ENCODE measurements around the gene JARID2.

The JARID2 gene

DNA sequence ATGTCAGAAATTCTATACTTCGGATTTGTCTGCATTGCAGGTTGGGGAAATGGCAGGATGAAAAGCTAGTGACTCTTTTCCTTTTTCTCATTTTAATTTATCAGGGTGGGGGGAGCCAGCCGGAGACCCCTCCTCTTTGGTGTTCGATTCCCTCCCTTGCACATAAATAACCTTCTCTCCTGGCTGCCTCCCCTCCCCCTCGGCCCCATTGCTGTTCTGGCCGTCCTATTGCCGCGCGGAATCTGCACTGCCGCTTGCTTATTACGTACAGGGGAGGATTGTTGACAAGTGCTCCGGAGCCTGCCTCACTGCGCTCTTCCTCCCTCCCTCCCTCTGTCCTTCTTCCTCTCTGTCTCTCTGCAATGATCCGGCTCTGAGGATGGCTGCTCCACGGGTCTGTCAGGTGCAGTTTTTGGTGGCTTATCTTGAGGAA lies 154.7 kb downstream of the JARID2 start (continued):
- TF ChIP-seq, protein P1, sequence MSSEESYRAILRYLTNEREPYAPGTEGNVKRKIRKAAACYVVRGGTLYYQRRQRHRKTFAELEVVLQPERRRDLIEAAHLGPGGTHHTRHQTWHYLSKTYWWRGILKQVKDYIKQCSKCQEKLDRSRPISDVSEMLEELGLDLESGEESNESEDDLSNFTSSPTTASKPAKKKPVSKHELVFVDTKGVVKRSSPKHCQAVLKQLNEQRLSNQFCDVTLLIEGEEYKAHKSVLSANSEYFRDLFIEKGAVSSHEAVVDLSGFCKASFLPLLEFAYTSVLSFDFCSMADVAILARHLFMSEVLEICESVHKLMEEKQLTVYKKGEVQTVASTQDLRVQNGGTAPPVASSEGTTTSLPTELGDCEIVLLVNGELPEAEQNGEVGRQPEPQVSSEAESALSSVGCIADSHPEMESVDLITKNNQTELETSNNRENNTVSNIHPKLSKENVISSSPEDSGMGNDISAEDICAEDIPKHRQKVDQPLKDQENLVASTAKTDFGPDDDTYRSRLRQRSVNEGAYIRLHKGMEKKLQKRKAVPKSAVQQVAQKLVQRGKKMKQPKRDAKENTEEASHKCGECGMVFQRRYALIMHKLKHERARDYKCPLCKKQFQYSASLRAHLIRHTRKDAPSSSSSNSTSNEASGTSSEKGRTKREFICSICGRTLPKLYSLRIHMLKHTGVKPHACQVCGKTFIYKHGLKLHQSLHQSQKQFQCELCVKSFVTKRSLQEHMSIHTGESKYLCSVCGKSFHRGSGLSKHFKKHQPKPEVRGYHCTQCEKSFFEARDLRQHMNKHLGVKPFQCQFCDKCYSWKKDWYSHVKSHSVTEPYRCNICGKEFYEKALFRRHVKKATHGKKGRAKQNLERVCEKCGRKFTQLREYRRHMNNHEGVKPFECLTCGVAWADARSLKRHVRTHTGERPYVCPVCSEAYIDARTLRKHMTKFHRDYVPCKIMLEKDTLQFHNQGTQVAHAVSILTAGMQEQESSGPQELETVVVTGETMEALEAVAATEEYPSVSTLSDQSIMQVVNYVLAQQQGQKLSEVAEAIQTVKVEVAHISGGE (tag by site-specific recombination; conservative IDR thresholded peaks at IDR 0.05; ENCODE audit: low read depth), result peak; percentile 43
- no peak for TF ChIP-seq FEZF1 (tag by site-specific recombination; IDR thresholded peaks at IDR 0.05)
- TF ChIP-seq ZNF302 (tag by site-specific recombination; IDR thresholded peaks at IDR 0.05; ENCODE audit: low read depth), result no peak
- TF ChIP-seq ZBTB21 (tag by site-specific recombination; IDR thresholded peaks at IDR 0.05), result peak; percentile 56; the same call in 1 of the 2 replicates
- no peak for TF ChIP-seq ZNF501 (tag by site-specific recombination; IDR thresholded peaks at IDR 0.05)
- peak; percentile 84 for TF ChIP-seq ZBTB17 (tag by site-specific recombination; IDR thresholded peaks at IDR 0.05)
- peak; percentile 97 for TF ChIP-seq WT1 (tag by site-specific recombination; IDR thresholded peaks at IDR 0.05)
- peak; percentile 76 for TF ChIP-seq SP2 (tag by site-specific recombination; IDR thresholded peaks at IDR 0.05)
- peak; percentile 100 for TF ChIP-seq ZNF600 (tag by site-specific recombination; IDR thresholded peaks at IDR 0.05)
- TF ChIP-seq, protein P2, sequence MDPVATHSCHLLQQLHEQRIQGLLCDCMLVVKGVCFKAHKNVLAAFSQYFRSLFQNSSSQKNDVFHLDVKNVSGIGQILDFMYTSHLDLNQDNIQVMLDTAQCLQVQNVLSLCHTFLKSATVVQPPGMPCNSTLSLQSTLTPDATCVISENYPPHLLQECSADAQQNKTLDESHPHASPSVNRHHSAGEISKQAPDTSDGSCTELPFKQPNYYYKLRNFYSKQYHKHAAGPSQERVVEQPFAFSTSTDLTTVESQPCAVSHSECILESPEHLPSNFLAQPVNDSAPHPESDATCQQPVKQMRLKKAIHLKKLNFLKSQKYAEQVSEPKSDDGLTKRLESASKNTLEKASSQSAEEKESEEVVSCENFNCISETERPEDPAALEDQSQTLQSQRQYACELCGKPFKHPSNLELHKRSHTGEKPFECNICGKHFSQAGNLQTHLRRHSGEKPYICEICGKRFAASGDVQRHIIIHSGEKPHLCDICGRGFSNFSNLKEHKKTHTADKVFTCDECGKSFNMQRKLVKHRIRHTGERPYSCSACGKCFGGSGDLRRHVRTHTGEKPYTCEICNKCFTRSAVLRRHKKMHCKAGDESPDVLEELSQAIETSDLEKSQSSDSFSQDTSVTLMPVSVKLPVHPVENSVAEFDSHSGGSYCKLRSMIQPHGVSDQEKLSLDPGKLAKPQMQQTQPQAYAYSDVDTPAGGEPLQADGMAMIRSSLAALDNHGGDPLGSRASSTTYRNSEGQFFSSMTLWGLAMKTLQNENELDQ (tag by site-specific recombination; IDR thresholded peaks at IDR 0.05; ENCODE audit: low read depth), result no peak
- no peak for TF ChIP-seq ZFHX2 (tag by site-specific recombination; conservative IDR thresholded peaks at IDR 0.05)
- TF ChIP-seq ZNF335 (tag by site-specific recombination; conservative IDR thresholded peaks at IDR 0.05), result peak; percentile 65
- peak; percentile 26; the same call in 1 of the 2 replicates for TF ChIP-seq ZXDB (tag by site-specific recombination; IDR thresholded peaks at IDR 0.05)
- peak; percentile 66; the same call in 1 of the 2 replicates for TF ChIP-seq ZFP69B (tag by site-specific recombination; IDR thresholded peaks at IDR 0.05)
- no peak for TF ChIP-seq SCRT2 (tag by site-specific recombination; IDR thresholded peaks at IDR 0.05)
- TF ChIP-seq KLF1 (tag by site-specific recombination; IDR thresholded peaks at IDR 0.05), result no peak
- no peak for TF ChIP-seq EGR2 (tag by site-specific recombination; IDR thresholded peaks at IDR 0.05; ENCODE audit: low read depth)
- no peak for TF ChIP-seq MEIS1 (CRISPR knock-in tag; IDR thresholded peaks at IDR 0.05; ENCODE audit: borderline replicate concordance)
- TF ChIP-seq IKZF3 (tag by site-specific recombination; IDR thresholded peaks at IDR 0.05), result no peak
- TF ChIP-seq, protein P3, sequence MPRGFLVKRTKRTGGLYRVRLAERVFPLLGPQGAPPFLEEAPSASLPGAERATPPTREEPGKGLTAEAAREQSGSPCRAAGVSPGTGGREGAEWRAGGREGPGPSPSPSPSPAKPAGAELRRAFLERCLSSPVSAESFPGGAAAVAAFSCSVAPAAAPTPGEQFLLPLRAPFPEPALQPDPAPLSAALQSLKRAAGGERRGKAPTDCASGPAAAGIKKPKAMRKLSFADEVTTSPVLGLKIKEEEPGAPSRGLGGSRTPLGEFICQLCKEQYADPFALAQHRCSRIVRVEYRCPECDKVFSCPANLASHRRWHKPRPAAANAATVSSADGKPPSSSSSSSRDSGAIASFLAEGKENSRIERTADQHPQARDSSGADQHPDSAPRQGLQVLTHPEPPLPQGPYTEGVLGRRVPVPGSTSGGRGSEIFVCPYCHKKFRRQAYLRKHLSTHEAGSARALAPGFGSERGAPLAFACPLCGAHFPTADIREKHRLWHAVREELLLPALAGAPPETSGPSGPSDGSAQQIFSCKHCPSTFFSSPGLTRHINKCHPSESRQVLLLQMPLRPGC (tag by site-specific recombination; IDR thresholded peaks at IDR 0.05), result peak; percentile 44; the same call in 1 of the 2 replicates
- TF ChIP-seq, protein P4, sequence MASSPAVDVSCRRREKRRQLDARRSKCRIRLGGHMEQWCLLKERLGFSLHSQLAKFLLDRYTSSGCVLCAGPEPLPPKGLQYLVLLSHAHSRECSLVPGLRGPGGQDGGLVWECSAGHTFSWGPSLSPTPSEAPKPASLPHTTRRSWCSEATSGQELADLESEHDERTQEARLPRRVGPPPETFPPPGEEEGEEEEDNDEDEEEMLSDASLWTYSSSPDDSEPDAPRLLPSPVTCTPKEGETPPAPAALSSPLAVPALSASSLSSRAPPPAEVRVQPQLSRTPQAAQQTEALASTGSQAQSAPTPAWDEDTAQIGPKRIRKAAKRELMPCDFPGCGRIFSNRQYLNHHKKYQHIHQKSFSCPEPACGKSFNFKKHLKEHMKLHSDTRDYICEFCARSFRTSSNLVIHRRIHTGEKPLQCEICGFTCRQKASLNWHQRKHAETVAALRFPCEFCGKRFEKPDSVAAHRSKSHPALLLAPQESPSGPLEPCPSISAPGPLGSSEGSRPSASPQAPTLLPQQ (tag by site-specific recombination; IDR thresholded peaks at IDR 0.05), result 0 out of 2 replicates have a peak, but pooled peaks have one; percentile 34
- TF ChIP-seq ZNF623 (tag by site-specific recombination; IDR thresholded peaks at IDR 0.05), result no peak
- TF ChIP-seq ZNF558 (tag by site-specific recombination; IDR thresholded peaks at IDR 0.05), result no peak
- no peak for TF ChIP-seq ZNF140 (tag by site-specific recombination; IDR thresholded peaks at IDR 0.05)
